HepG2 (cell line): ENCODE results near the gene WIPF2. TPM values are rescaled to one million over a fixed set of nuclear protein-coding genes. Genes with fewer than 3 reads are reported as not detected.

ENCODE experiments used
- FOXK1 ChIP-seq: sonication (generic); formaldehyde crosslinking; IDR thresholded peaks from 2 replicates; pipeline ENCODE4 v1.4.0; 2020; ENCODE audit warnings: low read depth, missing genetic modification reagents, borderline replicate concordance
- HDAC6 ChIP-seq: fragments of 200-600 bp; sonication (generic); IDR thresholded peaks from 2 replicates; pipeline ENCODE4 v1.7.0; 2017; ENCODE audit warnings: mild to moderate bottlenecking, antibody characterized with exemption, low read length, low read depth
- PHF5A ChIP-seq: IDR thresholded peaks from one replicate; pipeline ENCODE4 v1.6.1; 2018; ENCODE audit warnings: low read depth, missing genetic modification reagents; ENCODE audit not compliant: unreplicated experiment
- RBM39 ChIP-seq: fragments of 200-400 bp; formaldehyde crosslinking; IDR thresholded peaks from one replicate; pipeline ENCODE4 v1.6.1; 2018; ENCODE audit warnings: antibody characterized with exemption, mild to moderate bottlenecking, low read depth, low read length; ENCODE audit not compliant: poor library complexity, severe bottlenecking
- SKI ChIP-seq: fragments of 450-650 bp; IDR thresholded peaks from one replicate; pipeline ENCODE4 v1.6.1; 2018; ENCODE audit warnings: mild to moderate bottlenecking; ENCODE audit not compliant: partially characterized antibody
- SMAD1 ChIP-seq: sonication (generic); formaldehyde crosslinking; IDR thresholded peaks from 2 replicates; pipeline ENCODE4 v1.4.0; 2020; ENCODE audit warnings: missing genetic modification reagents, low read depth, mild to moderate bottlenecking, borderline replicate concordance
- TAF1 ChIP-seq: sonication (generic); formaldehyde crosslinking; IDR thresholded peaks from 2 replicates; pipeline ENCODE4 v1.4.0; 2020; ENCODE audit warnings: missing genetic modification reagents
- ZKSCAN1 ChIP-seq: fragments of 150-350 bp; IDR thresholded peaks from 2 replicates; pipeline ENCODE4 v1.6.1; 2014; ENCODE audit warnings: low read length
- ZNF101 ChIP-seq: sonication (generic); formaldehyde crosslinking; IDR thresholded peaks from 2 replicates; pipeline ENCODE4 v1.4.0; 2020; ENCODE audit warnings: mild to moderate bottlenecking, low read depth, missing genetic modification reagents, borderline replicate concordance
- ZNF207 ChIP-seq: fragments of 450-650 bp; IDR thresholded peaks from 2 replicates; pipeline ENCODE4 v1.6.1; 2016; ENCODE audit warnings: antibody characterized with exemption, borderline replicate concordance
- ZNF337 ChIP-seq: sonication (generic); formaldehyde crosslinking; IDR thresholded peaks from 2 replicates; pipeline ENCODE4 v1.5.1; 2020; ENCODE audit warnings: missing genetic modification reagents, low read depth, mild to moderate bottlenecking, borderline replicate concordance
- ZNF530 ChIP-seq: sonication (generic); formaldehyde crosslinking; IDR thresholded peaks from 2 replicates; pipeline ENCODE4 v1.5.0; 2020; ENCODE audit warnings: low read depth, mild to moderate bottlenecking, missing genetic modification reagents
- ZNF563 ChIP-seq: sonication (generic); formaldehyde crosslinking; IDR thresholded peaks from 2 replicates; pipeline ENCODE4 v1.8.0; 2022; ENCODE audit warnings: mild to moderate bottlenecking, moderate library complexity, missing genetic modification reagents
- ZNF616 ChIP-seq: sonication (generic); formaldehyde crosslinking; IDR thresholded peaks from 2 replicates; pipeline ENCODE4 v1.5.0; 2020; ENCODE audit warnings: low read depth, mild to moderate bottlenecking, missing genetic modification reagents
- ZNF790 ChIP-seq: sonication (generic); formaldehyde crosslinking; IDR thresholded peaks from 2 replicates; pipeline ENCODE4 v1.8.0; 2022; ENCODE audit warnings: missing genetic modification reagents, mild to moderate bottlenecking, borderline replicate concordance
- polyA plus RNA-seq, 8 experiments: library from polyadenylated mRNA; depleted of rRNA in 3 of 8; stranded (reverse) in 7 of 8; unstranded in 1 of 8; fragments of >200 nt; fragmentation: Illumina TruSeq in 4 of 8; extraction: Trizol in 4 of 8; gene quantifications; 2 replicates each; pipeline versions ENCODE4 v1.2.1 to v1.2.3, GENCODE V29; 2011 to 2016; ENCODE audit warnings: low read depth in 4 of 8, missing spikeins in 1 of 8, mixed read lengths in 1 of 8; ENCODE audit not compliant: insufficient read depth in 1 of 8
- total RNA-seq, 5 experiments: library from RNA; depleted of rRNA; stranded (reverse); fragments of >200 nt; fragmentation: Illumina TruSeq; extraction: Trizol; gene quantifications; 2 replicates each; pipeline ENCODE4 v1.2.3, GENCODE V29; 2016; ENCODE audit warnings: low read depth in 1 of 5
- TF ChIP-seq, protein P1 (sequence below): IDR thresholded peaks from 2 replicates; pipeline ENCODE4 v1.6.1; 2016; ENCODE audit warnings: missing biosample characterization, missing genetic modification reagents, low read depth
- TF ChIP-seq, protein P2 (sequence below): sonication (generic); formaldehyde crosslinking; IDR thresholded peaks from 2 replicates; pipeline ENCODE4 v1.5.0; 2020; ENCODE audit warnings: mild to moderate bottlenecking, missing genetic modification reagents, moderate library complexity
- TF ChIP-seq, protein P3 (sequence below): sonication (generic); formaldehyde crosslinking; IDR thresholded peaks from 2 replicates; pipeline ENCODE4 v1.5.0; 2020; ENCODE audit warnings: missing genetic modification reagents, mild to moderate bottlenecking, borderline replicate concordance
- TF ChIP-seq, protein P4 (sequence below): sonication (generic); formaldehyde crosslinking; IDR thresholded peaks from 2 replicates; pipeline ENCODE4 v1.8.1; 2023; ENCODE audit warnings: mild to moderate bottlenecking, missing genetic modification reagents
- TF ChIP-seq, protein P5 (sequence below): sonication (generic); formaldehyde crosslinking; IDR thresholded peaks from 2 replicates; pipeline ENCODE4 v1.4.0; 2020; ENCODE audit warnings: mild to moderate bottlenecking, missing genetic modification reagents

Gene WIPF2
- total and polyA plus RNA-seq, 2 of the 13 experiments (the other 11 are each of a cell fraction or from before 2014, with no cell fraction given), result 7.2 to 10.8 TPM

DNA sequence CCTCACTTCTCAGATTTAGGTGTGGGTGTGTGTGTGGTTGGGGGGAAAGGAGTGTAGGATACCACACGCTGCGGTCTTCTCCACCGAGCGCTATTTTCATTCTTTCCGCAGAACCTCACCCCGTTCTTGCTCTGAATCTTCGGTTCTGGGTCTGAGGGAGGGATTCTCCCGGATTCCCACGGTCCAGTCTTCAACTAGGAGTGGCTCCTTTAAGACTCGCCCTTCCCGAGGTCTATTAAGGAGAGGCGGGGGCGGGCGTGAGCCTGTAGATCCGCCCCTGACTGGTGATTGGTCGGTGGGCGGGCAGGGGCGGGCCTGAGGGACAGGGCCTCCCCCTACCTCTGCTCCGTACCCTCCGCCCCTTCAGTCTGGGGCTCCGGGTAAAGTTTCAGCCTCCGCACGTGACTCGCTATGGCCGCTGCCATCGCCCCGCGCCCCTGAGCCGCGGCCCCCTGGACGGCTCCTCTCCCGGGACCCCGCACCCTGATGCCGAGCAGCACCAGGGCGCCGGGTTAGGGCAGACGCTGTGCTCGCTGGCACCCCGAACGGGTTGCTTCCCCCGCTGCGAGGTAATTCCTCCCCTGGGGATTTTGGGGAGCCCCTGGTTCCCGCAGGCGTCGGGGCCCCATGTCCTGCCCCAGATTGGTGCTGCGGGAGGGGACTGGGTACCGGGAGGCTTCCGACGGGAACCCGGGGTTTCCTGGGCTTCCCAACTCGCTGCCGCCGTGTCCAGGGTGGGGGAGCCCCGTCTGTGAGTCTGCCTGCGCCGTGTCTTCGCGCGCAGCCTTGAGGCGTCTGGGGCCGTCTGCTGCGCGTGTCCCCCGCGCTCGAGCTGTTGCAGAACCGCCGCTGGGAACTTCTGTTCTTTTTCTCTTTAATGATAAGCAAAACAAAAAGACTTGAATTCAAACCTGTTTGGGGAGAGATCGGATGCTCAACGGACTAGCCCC lies 99.1 kb downstream of the WIPF2 start (continued):
- 0 out of 2 replicates have a peak, but pooled peaks have one; percentile 13 for TF ChIP-seq SMAD1 (CRISPR knock-in tag)
- TF ChIP-seq ZNF616 (CRISPR knock-in tag), result no peak
- peak; percentile 85 for TF ChIP-seq TAF1 (CRISPR knock-in tag)
- TF ChIP-seq PHF5A, result no peak
- peak; percentile 59 for TF ChIP-seq RBM39
- TF ChIP-seq, protein P1, sequence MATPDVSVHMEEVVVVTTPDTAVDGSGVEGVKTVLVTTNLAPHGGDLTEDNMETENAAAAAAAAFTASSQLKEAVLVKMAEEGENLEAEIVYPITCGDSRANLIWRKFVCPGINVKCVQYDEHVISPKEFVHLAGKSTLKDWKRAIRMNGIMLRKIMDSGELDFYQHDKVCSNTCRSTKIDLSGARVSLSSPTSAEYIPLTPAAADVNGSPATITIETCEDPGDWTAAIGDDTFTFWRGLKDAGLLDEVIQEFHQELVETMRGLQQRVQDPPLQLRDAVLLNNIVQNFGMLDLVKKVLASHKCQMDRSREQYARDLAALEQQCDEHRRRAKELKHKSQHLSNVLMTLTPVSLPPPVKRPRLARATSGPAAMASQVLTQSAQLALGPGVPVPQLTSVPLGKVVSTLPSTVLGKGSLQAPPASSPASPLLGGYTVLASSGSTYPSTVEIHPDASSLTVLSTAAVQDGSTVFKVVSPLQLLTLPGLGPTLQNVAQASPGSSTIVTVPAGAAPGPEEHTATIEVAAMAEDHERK (CRISPR knock-in tag), result no peak; the same call in 1 of the 2 replicates
- TF ChIP-seq, protein P2, sequence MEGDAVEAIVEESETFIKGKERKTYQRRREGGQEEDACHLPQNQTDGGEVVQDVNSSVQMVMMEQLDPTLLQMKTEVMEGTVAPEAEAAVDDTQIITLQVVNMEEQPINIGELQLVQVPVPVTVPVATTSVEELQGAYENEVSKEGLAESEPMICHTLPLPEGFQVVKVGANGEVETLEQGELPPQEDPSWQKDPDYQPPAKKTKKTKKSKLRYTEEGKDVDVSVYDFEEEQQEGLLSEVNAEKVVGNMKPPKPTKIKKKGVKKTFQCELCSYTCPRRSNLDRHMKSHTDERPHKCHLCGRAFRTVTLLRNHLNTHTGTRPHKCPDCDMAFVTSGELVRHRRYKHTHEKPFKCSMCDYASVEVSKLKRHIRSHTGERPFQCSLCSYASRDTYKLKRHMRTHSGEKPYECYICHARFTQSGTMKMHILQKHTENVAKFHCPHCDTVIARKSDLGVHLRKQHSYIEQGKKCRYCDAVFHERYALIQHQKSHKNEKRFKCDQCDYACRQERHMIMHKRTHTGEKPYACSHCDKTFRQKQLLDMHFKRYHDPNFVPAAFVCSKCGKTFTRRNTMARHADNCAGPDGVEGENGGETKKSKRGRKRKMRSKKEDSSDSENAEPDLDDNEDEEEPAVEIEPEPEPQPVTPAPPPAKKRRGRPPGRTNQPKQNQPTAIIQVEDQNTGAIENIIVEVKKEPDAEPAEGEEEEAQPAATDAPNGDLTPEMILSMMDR (CRISPR knock-in tag), result no peak; the same call in 1 of the 2 replicates
- TF ChIP-seq, protein P3, sequence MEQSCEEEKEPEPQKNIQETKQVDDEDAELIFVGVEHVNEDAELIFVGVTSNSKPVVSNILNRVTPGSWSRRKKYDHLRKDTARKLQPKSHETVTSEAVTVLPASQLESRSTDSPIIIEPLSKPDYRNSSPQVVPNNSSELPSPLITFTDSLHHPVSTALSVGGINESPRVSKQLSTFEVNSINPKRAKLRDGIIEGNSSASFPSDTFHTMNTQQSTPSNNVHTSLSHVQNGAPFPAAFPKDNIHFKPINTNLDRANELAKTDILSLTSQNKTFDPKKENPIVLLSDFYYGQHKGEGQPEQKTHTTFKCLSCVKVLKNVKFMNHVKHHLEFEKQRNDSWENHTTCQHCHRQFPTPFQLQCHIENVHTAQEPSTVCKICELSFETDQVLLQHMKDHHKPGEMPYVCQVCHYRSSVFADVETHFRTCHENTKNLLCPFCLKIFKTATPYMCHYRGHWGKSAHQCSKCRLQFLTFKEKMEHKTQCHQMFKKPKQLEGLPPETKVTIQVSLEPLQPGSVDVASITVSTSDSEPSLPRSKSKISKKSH (CRISPR knock-in tag), result peak; percentile 24; the same call in 1 of the 2 replicates
- TF ChIP-seq ZNF790 (CRISPR knock-in tag), result no peak; the same call in 1 of the 2 replicates
- TF ChIP-seq ZNF337, result no peak
- no peak for TF ChIP-seq ZNF530 (CRISPR knock-in tag)
- TF ChIP-seq, protein P4, sequence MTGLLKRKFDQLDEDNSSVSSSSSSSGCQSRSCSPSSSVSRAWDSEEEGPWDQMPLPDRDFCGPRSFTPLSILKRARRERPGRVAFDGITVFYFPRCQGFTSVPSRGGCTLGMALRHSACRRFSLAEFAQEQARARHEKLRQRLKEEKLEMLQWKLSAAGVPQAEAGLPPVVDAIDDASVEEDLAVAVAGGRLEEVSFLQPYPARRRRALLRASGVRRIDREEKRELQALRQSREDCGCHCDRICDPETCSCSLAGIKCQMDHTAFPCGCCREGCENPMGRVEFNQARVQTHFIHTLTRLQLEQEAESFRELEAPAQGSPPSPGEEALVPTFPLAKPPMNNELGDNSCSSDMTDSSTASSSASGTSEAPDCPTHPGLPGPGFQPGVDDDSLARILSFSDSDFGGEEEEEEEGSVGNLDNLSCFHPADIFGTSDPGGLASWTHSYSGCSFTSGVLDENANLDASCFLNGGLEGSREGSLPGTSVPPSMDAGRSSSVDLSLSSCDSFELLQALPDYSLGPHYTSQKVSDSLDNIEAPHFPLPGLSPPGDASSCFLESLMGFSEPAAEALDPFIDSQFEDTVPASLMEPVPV, result no peak
- TF ChIP-seq HDAC6, result no peak
- 0 out of 2 replicates have a peak, but pooled peaks have one; percentile 51 for TF ChIP-seq FOXK1 (CRISPR knock-in tag)
- TF ChIP-seq ZNF101 (CRISPR knock-in tag), result no peak
- TF ChIP-seq ZNF563 (CRISPR knock-in tag), result peak; percentile 51; the same call in 1 of the 2 replicates
- peak; percentile 50 for TF ChIP-seq SKI
- TF ChIP-seq ZNF207, result no peak
- TF ChIP-seq ZKSCAN1, result no peak
- TF ChIP-seq, protein P5, sequence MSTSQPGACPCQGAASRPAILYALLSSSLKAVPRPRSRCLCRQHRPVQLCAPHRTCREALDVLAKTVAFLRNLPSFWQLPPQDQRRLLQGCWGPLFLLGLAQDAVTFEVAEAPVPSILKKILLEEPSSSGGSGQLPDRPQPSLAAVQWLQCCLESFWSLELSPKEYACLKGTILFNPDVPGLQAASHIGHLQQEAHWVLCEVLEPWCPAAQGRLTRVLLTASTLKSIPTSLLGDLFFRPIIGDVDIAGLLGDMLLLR, result peak; percentile 90
